UCSD-AML1 (cell line): ENCODE measurements around the gene TMEM130.
A peak's percentile ranks its signal among the peaks of the same experiment; 100 is the strongest.

Experiments
- DNase-seq: peaks from one replicate; lab custom pipeline; 2025; ENCODE audit not compliant: unreplicated experiment; lab: John Stamatoyannopoulos, UW

TMEM130 gene, protein sequence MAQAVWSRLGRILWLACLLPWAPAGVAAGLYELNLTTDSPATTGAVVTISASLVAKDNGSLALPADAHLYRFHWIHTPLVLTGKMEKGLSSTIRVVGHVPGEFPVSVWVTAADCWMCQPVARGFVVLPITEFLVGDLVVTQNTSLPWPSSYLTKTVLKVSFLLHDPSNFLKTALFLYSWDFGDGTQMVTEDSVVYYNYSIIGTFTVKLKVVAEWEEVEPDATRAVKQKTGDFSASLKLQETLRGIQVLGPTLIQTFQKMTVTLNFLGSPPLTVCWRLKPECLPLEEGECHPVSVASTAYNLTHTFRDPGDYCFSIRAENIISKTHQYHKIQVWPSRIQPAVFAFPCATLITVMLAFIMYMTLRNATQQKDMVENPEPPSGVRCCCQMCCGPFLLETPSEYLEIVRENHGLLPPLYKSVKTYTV

DNA sequence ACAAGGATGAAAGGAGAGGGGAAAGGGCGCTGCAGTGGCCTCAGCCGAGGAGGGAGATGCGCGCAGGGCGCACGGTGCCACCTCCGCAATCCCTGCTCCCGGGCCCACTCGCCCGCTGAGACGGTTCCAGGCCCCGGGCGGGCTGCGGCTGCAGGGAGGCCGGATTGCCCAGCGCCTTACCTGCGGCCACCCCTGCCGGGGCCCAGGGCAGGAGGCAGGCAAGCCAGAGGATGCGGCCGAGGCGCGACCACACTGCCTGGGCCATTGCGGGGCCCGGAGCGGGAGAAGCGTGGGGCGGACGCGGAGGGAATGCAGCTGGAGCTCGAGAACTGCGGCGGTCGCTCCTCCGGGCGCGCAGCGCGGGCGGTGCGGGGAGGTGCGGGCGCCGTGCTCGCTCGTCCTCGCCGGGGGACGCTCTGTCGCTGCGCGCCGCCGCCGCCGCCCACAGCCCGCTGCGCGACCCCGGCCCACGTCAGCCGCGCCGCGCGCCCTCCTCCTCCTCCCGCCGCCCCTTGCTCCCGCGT lies at the start of gene TMEM130:
TMEM130 (minus strand) TSS at position 418 of the 524 bp plus-strand sequence; CDS start at position 265, 153 bp downstream.
- DNase-seq, result no peak

DNA sequence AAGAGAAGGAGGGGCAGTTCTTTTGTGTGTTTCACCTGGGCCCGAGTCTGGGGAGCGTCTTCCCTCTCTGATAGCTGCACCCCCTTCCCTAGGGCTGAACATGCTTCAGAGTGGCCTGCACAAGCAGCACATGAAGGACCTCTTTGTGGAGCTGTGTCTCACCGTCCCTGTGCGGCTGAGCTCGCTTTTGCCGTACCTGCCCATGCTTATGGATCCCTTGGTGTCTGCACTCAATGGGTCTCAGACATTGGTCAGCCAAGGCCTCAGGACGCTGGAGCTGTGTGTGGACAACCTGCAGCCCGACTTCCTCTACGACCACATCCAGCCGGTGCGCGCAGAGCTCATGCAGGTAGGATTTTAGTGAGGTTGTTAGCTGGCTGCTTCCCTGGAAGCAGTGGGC lies 47.5 kb upstream of the TMEM130 start:
- no peak for DNase-seq

GRCh38 chr7:98913612-98914011 lies 43.8 kb upstream of the TMEM130 start:
- DNase-seq, result no peak

- DNase-seq, result no peak
These were observed 43.2 kb upstream of the TMEM130 start for GRCh38 chr7:98913026-98913425.

DNA sequence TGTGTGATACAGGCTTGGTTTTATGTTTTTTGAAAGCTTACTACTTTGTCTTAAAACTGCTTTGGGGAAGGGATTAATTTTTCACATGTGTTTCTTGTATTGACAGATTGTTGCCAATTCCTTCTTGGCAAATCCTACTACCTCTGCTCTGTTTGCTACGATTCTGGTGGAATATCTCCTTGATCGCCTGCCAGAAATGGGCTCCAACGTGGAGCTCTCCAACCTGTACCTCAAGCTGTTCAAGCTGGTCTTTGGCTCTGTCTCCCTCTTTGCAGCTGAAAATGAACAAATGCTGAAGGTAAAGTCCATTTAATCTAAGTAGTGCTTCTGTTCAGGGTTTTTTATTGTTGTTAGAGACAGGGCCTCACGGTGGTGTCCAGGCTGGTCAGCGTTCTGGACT lies 42.1 kb upstream of the TMEM130 start:
- DNase-seq, result no peak

DNA sequence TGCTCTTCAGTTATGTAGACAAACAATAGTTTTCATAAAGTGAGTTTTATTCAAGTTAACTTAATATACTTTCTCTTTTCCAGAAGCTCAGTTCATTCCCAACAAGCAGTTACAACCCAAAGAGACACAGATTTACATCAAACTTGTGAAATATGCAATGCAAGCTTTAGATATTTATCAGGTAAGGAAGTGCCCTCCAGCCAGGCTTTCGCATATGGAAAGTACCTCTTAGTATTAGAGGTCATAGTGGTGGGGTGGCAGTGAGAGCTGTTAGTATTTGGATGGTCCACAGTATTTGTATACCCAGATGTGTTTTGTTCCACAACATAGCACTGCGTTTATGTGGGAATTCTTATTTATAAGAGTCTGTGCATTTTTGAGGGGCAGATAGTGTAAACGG lies 40.6 kb upstream of the TMEM130 start:
- no peak for DNase-seq

DNA sequence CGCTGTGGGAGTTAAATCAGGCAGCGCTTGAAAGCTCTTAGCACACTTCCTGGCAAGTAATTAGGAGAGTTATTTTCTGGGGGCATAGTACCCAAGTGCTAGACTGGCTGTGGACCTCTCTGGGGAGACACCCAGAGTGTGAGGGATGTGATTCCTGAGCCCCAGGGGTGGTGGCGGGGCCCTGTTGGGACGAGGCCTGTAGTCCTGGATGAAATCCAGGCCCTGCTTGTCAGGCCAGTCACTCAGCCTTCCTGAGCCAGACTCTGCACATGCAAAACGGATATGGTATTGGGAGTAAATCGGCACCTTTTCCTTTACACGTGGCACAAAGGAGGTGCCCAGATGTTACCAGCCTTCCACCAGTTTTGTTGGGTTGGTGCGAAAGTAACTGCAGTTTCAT lies 39.7 kb upstream of the TMEM130 start:
- no peak for DNase-seq

DNA sequence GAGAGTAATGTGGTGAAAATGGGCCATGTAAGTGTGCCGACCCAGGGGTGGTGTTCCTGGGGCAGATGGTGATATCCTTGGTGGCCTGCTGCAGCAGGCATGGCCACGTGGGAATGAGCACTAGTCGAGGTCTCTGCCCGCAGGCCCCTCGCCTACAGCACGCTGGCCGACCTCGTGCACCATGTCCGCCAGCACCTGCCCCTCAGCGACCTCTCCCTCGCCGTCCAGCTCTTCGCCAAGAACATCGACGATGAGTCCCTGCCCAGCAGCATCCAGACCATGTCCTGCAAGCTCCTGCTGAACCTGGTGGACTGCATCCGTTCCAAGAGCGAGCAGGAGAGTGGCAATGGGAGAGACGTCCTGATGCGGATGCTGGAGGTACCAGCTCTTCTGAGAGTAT lies 38.8 kb upstream of the TMEM130 start:
- no peak for DNase-seq

GRCh38 chr7:98907570-98907969 lies 37.8 kb upstream of the TMEM130 start:
- no peak for DNase-seq

- DNase-seq, result no peak
These were observed 33.4 kb upstream of the TMEM130 start for GRCh38 chr7:98903246-98903645.

- no peak for DNase-seq
These were observed 32.7 kb upstream of the TMEM130 start for GRCh38 chr7:98902523-98902922.

DNA sequence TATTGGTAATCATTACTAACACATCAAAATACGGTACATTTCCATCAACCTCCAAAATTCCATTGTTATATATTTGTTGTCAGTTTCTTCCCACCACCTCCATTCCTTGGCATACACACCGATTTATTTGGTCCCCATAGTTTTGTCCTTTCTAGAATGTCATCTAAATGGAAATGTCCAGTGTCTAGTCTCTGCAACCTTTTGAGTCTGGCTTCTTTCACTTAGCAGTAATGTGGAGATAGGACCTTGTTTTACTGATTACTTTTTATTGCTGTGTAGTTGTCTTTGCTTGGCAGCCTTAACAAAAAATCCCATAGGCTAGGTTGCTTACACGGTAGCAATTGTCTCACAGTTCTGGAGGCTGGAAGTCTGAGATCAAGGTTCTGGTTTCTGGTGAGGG lies 31.0 kb upstream of the TMEM130 start:
- no peak for DNase-seq

DNA sequence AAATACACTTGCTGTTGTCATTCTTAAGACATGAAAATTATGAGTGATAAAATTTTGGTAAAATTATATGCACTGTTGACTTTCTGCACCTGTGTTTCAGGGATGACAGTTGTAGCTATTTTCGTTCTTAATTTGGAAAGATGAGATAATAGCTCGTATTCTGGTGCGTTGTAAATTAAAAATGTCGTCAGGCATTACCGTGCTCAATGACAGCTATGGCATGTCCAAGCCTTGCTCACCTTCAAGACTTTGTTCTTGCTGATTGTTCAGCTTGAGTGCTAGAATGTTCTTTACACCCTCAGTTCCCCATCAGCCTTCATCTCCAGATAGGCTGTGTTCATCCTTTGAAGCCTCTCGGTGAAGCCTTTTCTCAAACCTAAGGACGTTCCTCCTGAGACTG lies 30.0 kb upstream of the TMEM130 start:
- no peak for DNase-seq

GRCh38 chr7:98892609-98893008 lies 22.8 kb upstream of the TMEM130 start:
- no peak for DNase-seq

DNA sequence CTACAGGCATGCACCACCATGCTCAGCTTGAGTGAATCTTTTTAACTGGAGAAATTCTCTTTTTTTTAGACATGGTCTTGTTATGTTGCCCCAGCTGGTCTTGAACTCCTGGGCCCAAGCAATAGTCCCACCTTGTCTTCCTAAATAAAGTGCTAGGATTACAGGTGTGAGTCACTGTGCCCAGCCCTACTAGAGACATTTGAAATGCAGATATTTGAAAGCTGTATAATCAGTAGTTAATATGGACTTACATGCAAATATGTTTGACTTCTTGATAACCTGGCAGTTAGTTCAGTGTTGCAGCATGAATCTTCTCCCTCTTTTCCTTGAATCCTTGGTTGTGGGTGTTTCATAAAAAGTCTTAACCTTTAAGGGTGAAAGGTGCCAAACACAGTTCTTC lies 17.2 kb upstream of the TMEM130 start:
- no peak for DNase-seq

- no peak for DNase-seq
These were observed 14.6 kb upstream of the TMEM130 start for GRCh38 chr7:98884416-98884815.

GRCh38 chr7:98881561-98882315 lies 11.9 kb upstream of the TMEM130 start:
- DNase-seq, result no peak

DNA sequence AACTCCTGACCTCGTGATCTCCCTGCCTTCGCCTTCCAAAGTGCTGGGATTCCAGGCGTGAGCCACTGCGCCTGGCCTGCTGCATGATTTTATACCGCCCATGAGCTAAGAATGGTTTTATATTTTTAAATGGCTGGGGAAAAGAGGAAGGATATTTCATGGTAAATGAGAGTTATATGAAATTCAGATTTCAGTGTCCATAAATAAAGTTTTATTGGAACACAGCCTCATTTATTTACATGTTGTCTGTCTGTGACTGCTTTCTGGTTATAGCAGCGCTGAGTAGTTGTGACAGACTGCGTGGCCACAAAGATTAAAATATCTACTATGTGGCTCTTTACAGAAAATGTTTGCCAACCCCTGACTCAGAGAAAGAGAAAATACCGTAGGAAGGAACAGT lies 10.7 kb upstream of the TMEM130 start:
- DNase-seq, result no peak

- no peak for DNase-seq
These were observed 10.1 kb upstream of the TMEM130 start for GRCh38 chr7:98879979-98880315.

DNA sequence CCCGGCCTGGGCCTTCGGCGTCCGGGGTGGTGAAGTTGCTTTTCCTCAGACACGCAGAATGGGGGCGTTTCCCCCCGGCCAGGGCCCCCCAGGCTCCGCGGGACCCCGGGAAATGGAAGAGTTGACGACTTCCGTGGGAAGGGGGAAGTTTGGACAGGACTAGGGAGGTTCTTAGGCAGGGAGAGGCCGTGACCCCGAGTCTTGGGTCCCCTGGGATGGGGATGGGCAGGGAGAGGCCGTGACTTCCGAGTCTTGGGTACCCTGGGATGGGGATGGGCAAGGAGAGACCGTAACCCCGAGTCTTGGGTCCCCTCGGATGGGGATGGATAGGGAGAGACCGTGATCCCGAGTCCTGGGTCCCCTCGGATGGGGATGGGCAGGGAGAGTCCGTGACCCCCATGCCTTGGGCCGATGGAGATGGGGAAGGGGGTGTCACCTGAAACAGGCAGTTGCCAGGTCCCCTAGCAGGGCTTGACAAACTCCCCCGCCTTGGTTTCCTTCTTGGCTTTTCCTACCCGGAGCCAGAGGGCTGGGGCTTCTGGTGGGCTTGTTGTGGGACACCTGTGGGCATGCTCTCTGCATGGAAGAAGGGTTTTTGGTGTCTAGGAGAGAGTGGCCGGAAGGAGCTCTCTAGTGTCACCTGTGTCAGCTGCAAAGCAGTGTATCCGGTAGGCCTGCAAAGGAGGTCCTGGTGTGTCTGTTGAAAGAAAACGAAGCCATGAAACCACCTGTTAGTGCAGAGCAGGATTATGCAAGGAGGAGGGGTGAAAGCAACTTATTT lies 9.6 kb upstream of the TMEM130 start:
- no peak for DNase-seq

DNA sequence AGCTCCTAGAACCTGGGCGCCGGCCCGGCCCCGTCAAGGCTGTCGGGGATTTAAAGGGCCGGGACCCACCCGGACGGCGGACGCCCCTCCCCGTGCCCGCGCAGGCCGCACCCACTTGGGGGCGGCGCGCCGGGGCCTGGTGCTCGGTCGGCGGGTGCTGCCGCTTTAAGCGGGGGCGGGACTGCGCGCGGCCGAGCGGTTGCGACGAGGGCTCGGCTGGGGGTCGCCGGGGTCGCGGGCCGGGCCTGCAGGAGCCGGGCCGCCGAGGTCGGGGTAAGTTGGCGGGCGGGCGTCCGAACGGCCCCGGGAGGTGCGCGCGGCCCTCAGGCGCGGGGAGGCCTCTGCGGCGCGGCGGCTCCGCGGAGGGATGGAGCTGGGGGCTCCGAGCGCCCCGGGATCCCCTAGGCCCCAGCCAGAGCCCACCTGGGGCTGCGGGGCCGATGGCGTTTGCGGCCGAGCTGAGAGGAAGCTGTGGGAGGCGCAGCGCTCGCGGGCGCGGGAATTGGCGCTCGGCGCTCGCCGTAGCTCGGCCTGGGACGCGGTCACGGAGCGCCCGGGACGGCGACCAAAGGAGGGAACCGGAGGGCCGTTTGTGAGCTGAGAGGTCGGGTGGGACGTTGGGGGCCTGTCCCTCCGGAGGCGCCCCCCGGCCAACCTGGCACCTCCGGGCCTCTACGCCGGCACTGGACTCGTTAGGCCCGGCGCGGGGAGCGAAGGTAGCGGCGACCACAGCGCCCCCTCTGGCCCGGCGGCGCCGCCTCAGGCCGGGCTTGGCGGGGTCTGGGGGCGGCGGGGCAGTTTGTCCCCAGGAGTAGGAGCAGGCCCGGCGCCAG lies 8.8 kb upstream of the TMEM130 start, which contains the start of gene TRRAP:
TRRAP (plus strand) TSS at position 168 of the 833 bp plus-strand sequence. CDS start 2,619 bp downstream, outside the sequence.
- DNase-seq, result peak; percentile 62
